GM15510 (cell line): ENCODE results near the gene LRRC36.

Source experiments
- POLR2A ChIP-seq: IDR thresholded peaks from 3 replicates; pipeline ENCODE4 v1.6.1; 2011; ENCODE audit warnings: borderline replicate concordance; ENCODE audit not compliant: insufficient read length; ENCODE audit errors: extremely low read depth

The LRRC36 gene, protein sequence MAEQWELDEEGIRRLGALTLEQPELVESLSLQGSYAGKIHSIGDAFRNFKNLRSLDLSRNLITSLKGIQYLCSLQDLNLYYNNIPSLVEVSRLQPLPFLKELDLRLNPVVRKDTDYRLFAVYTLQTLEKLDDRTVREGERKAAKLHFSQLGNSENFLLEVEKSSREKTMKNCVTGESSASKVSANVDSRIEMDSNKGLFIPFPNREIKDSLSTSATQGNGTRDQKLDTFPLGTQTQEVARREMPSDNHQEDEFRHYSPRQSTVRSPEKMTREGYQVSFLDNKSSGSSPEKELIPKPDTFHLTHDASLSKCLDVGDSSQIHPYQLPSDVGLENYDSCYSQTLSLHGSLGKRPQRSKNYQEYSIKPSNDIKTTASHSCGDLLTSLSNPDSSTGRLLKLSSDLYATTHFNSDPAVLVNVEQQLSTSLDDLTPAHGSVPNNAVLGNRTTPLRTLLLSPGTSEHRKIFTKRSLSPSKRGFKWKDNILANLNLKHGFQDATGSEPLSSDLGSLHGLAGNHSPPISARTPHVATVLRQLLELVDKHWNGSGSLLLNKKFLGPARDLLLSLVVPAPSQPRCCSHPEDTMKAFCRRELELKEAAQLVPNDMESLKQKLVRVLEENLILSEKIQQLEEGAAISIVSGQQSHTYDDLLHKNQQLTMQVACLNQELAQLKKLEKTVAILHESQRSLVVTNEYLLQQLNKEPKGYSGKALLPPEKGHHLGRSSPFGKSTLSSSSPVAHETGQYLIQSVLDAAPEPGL

GRCh38 chr16:67326472-67327309 is at the start of gene LRRC36, which contains the start of gene KCTD19:
LRRC36 (plus strand) TSS chr16:67326815; CDS start chr16:67326863, 48 bp downstream.
KCTD19 (minus strand) TSS chr16:67326741; CDS start chr16:67326707, 34 bp downstream.
- TF ChIP-seq POLR2A: no peak

GRCh38 chr16:67277294-67277998 is 49.2 kb upstream of the LRRC36 start:
- TF ChIP-seq POLR2A: no peak

DNA sequence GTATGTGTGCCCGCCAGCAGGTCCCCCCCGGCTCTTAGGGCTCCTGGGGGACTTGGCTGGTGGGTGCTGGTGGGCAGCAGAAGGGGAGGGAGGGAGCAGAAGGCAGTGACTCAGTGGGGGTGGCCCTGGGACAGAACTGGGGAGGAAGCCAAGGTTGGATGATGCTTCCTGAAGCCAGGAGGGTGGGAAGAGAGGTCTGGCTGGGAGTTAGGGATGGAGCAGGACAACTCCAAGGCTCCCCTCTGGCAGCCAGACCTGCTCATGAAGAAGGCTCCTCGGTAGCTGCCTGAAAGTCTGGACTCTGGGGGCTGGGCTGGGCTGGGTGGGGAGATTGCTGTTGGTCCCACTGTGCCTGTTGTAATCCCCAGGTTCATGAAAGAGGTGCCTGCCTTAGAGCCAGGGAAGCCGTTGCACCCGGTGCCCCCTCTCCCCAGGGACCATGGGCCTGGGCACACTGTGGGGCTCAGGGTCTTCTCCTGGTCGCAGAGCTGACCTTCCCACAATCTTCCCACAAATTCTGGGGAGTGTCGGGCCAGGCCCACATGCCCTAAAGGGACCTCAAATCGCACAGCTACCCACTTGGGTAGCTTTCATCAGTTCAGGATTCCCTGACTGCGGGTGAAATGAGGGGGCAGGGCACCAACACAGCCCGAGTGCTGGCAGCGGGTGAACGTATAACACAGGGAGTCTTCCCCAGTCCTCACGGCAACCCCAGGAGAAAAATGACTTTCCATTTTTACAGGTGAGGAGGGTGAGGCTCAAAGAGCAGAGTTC is 48.4 kb upstream of the LRRC36 start:
- TF ChIP-seq POLR2A: no peak

GRCh38 chr16:67278773-67279295 is 47.8 kb upstream of the LRRC36 start:
- no peak for TF ChIP-seq POLR2A

GRCh38 chr16:67279296-67280089 is 47.1 kb upstream of the LRRC36 start, which contains the start of gene PLEKHG4:
PLEKHG4 (plus strand) TSS chr16:67279532; CDS start chr16:67280045, 513 bp downstream.
- TF ChIP-seq POLR2A: peak; percentile 41

GRCh38 chr16:67280090-67281015 is 46.3 kb upstream of the LRRC36 start:
- no peak for TF ChIP-seq POLR2A

DNA sequence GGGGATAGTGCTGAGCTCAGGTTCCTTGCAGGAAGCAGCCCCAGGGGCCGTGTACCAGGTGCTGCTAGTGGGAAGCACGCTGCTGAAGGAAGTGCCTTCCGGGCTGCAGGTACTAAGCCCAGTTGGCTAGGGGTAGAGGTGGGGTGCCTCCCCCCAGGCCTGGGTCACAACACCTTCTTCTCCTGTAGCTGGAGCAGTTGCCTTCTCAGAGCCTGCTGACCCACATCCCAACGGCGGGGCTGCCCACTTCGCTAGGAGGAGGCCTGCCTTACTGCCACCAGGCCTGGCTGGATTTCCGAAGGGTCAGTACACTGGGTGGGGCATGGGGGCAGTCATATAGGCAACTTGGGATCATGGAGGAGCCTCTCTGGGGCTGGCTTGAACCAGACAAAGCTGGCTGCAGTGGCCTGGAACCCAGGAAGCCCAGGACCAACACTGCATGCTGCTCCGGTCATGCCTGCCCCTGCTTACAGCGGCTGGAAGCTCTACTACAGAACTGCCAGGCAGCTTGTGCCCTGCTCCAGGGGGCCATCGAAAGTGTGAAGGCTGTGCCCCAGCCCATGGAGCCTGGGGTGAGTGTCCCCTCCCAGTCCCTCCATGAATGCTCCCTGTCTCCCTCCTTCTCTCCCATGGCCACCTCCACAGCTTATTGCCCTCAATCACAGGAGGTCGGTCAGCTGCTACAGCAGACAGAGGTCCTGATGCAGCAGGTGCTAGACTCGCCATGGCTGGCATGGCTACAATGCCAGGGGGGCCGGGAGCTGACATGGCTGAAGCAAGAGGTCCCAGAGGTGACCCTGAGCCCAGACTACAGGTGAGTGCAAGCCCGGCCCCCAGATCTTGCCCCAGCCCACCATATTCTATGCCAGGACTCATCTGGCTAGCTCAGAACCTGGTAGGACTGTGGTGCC is 44.8 kb upstream of the LRRC36 start:
- no peak for TF ChIP-seq POLR2A

- TF ChIP-seq POLR2A: no peak
Observed at GRCh38 chr16:67282447-67282805, 44.2 kb upstream of the LRRC36 start.

GRCh38 chr16:67283039-67283825 is 43.4 kb upstream of the LRRC36 start:
- TF ChIP-seq POLR2A: no peak

DNA sequence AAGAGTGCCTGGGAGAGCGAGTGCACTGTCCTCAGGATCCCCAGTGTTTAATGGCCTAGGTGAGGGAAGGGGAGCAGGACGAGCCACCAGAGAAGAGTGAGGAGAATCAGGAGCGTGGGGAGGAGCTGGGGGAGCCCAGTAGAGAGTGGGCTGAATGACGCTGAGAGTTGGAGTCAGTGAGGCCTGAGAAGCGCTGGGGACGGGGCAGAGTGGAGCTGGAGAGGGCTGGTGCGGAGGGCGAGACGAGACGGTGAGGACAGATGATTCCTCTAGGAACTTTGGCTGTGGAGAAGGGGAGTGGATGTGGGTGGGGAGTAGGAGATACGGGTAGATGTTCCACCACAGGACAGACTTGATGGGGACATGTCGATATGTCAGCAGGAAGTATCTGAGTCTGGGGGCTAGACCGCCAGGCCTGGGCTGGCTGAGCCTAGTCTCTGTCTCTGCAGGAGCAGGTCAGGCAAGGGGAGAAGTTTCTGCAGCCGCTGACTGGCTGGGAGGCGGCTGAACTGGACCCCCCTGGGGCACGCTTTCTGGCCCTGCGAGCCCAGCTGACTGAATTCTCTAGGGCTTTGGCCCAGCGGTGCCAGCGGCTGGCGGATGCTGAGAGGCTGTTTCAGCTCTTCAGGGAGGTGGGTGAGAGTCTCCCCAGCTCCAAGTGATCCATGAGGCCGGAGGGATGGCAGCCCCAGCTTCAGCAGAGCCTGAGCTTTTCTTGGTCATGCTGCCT is 42.6 kb upstream of the LRRC36 start:
- no peak for TF ChIP-seq POLR2A
